Fibroblast of villous mesenchyme (primary cell): ENCODE results near the gene RAB10. TPM values are rescaled to one million over a fixed set of nuclear protein-coding genes. Genes with fewer than 3 reads are reported as not detected.
"Not testable (repeated sequence)": the region's sequence is repeated elsewhere in the genome, so short reads cannot be mapped to it uniquely, and the experiment has no call there.

ENCODE experiments used
- DNase-seq: peaks from one replicate; pipeline ENCODE4 v3.0.0-alpha.2; 2010; ENCODE audit warnings: low read depth
- H3K4me3 ChIP-seq: 2 replicates; pipeline ENCODE4 v1.5.1; 2011; ENCODE audit warnings: low read depth, mild to moderate bottlenecking, low read length
- CTCF ChIP-seq: IDR thresholded peaks from 2 replicates; pipeline ENCODE4 v1.5.1; 2012; ENCODE audit warnings: low read depth, mild to moderate bottlenecking, low read length; ENCODE audit not compliant: insufficient read depth
- total RNA-seq: library from RNA; depleted of rRNA; stranded (reverse); fragments of >200 nt; gene quantifications from 2 replicates; pipeline ENCODE4 v1.2.3, GENCODE V29; 2012

Gene RAB10
- total RNA-seq, 1 donor: 128 TPM

GRCh38 chr2:26164641-26165211 is 130.8 kb downstream of the RAB10 start:
- H3K4me3 ChIP-seq: no peak overlapping the region
- DNase-seq: no peak
- TF ChIP-seq CTCF: no peak

- H3K4me3 ChIP-seq: no peak overlapping the region
- no peak for DNase-seq
- no peak for TF ChIP-seq CTCF
These were observed 131.5 kb downstream of the RAB10 start for GRCh38 chr2:26165403-26165802.

GRCh38 chr2:26166541-26166940 is 132.7 kb downstream of the RAB10 start:
- DNase-seq: not testable (repeated sequence)

GRCh38 chr2:26168785-26169184 is 134.9 kb downstream of the RAB10 start:
- DNase-seq: no peak
- H3K4me3 ChIP-seq: no peak overlapping the region
- no peak for TF ChIP-seq CTCF

More at GRCh38 chr2:26166541-26166940, 132.7 kb downstream of the RAB10 start:
- H3K4me3 ChIP-seq: not testable (repeated sequence)

- no peak for TF ChIP-seq CTCF
- no peak for DNase-seq
- H3K4me3 ChIP-seq: no peak overlapping the region
These were observed 135.3 kb downstream of the RAB10 start for GRCh38 chr2:26169226-26169625.

GRCh38 chr2:26169681-26170414 is 136.0 kb downstream of the RAB10 start:
- no peak for DNase-seq
- no peak for TF ChIP-seq CTCF
- no peak overlapping the region for H3K4me3 ChIP-seq

- TF ChIP-seq CTCF: no peak
- no peak overlapping the region for H3K4me3 ChIP-seq
- no peak for DNase-seq
These were observed 136.9 kb downstream of the RAB10 start for GRCh38 chr2:26170795-26171194.
